Mesodermal cell (in vitro differentiated cells): ENCODE results near the gene RCAN1.

Experiments used
- H3K27ac ChIP-seq: 2 replicates; pipeline ENCODE4 v1.7.0; 2013; ENCODE audit warnings: mild to moderate bottlenecking, low read depth, low read length, moderate library complexity; ENCODE audit not compliant: severe bottlenecking
- H3K36me3 ChIP-seq: 2 replicates; pipeline ENCODE4 v1.7.1; 2013; ENCODE audit warnings: mild to moderate bottlenecking, low read length, moderate library complexity; ENCODE audit not compliant: control insufficient read depth, insufficient read depth
- H3K4me1 ChIP-seq: one replicate; pipeline ENCODE4 v1.7.1; 2013; ENCODE audit warnings: mild to moderate bottlenecking, low read length; ENCODE audit not compliant: insufficient read depth, control insufficient read depth, poor library complexity, severe bottlenecking
- H3K4me3 ChIP-seq: 2 replicates; pipeline ENCODE4 v1.7.0; 2013; ENCODE audit warnings: low read length, control low read depth, mild to moderate bottlenecking; ENCODE audit not compliant: insufficient read depth, poor library complexity, severe bottlenecking; ENCODE audit errors: extremely low read depth
- H3K9me3 ChIP-seq: 2 replicates; pipeline ENCODE4 v1.7.1; 2013; ENCODE audit warnings: mild to moderate bottlenecking, low read length, moderate library complexity; ENCODE audit not compliant: control insufficient read depth
- WGBS, 2 experiments: methylation state at CpG; one replicate each; pipeline ENCODE4 v1.1.5; 2013; ENCODE audit warnings: missing lambda C conversion rate in 2 of 2; ENCODE audit not compliant: insufficient coverage in 2 of 2; 5-methylcytosine and 5-hydroxymethylcytosine counted together

Gene RCAN1

GRCh38 chr21:34524646-34525601 lies 90.0 kb downstream of the RCAN1 start:
- 24 to 33% methylated on average over 27 to 29 of the region's 31 CpGs for WGBS, 2 experiments
- Histone ChIP-seq H3K4me1 (peaks cover 48% of the 10 kb centered on the region), H3K36me3 (peaks cover 40% of the 10 kb centered on the region), H3K27ac (peak overlapping the region; percentile 98), H3K9me3 (peaks cover 5% of the 10 kb centered on the region), H3K4me3 (peak overlapping the region; percentile 50)

GRCh38 chr21:34523019-34523555 lies 91.8 kb downstream of the RCAN1 start:
- H3K9me3 ChIP-seq, result no peaks in the 10 kb centered on the region
- no peak overlapping the region for H3K27ac ChIP-seq
- H3K4me1 ChIP-seq, result peaks cover 43% of the 10 kb centered on the region
- 92 to 100% methylated on average over 1 to 4 of the region's 7 CpGs for WGBS, 2 experiments
- H3K4me3 ChIP-seq, result no peak overlapping the region
- H3K36me3 ChIP-seq, result peaks cover 58% of the 10 kb centered on the region

- Histone ChIP-seq H3K4me3 (no peak overlapping the region), H3K36me3 (peaks cover 65% of the 10 kb centered on the region), H3K4me1 (peaks cover 39% of the 10 kb centered on the region), H3K9me3 (no peaks in the 10 kb centered on the region), H3K27ac (no peak overlapping the region)
- WGBS, 2 experiments, result 83% methylated on average over 4 to 5 of the region's 6 CpGs
Observed at GRCh38 chr21:34522284-34522683, 92.6 kb downstream of the RCAN1 start.

GRCh38 chr21:34521561-34521960 lies 93.4 kb downstream of the RCAN1 start:
- 95 to 97% methylated on average over 6 to 7 of the region's 7 CpGs for WGBS, 2 experiments
- Histone ChIP-seq H3K36me3 (peaks cover 72% of the 10 kb centered on the region), H3K4me1 (peaks cover 37% of the 10 kb centered on the region), H3K27ac (no peak overlapping the region), H3K9me3 (no peaks in the 10 kb centered on the region), H3K4me3 (no peak overlapping the region)

GRCh38 chr21:34520764-34521508 lies 94.0 kb downstream of the RCAN1 start:
- H3K4me3 ChIP-seq, result no peak overlapping the region
- WGBS, 2 experiments, result 87 to 91% methylated on average over 11 to 13 of the region's 20 CpGs
- no peak overlapping the region for H3K27ac ChIP-seq
- H3K4me1 ChIP-seq, result peaks cover 37% of the 10 kb centered on the region
- no peaks in the 10 kb centered on the region for H3K9me3 ChIP-seq
- H3K36me3 ChIP-seq, result peaks cover 78% of the 10 kb centered on the region

GRCh38 chr21:34520281-34520680 lies 94.6 kb downstream of the RCAN1 start:
- H3K9me3 ChIP-seq, result no peaks in the 10 kb centered on the region
- H3K36me3 ChIP-seq, result peaks cover 80% of the 10 kb centered on the region
- H3K4me1 ChIP-seq, result peaks cover 37% of the 10 kb centered on the region
- WGBS, 2 experiments, result 91% methylated on average over 4 of the region's 6 CpGs
- H3K27ac ChIP-seq, result no peak overlapping the region
- no peak overlapping the region for H3K4me3 ChIP-seq

GRCh38 chr21:34519694-34520093 lies 95.2 kb downstream of the RCAN1 start:
- peaks cover 32% of the 10 kb centered on the region for H3K4me1 ChIP-seq
- no peak overlapping the region for H3K4me3 ChIP-seq
- no peak overlapping the region for H3K27ac ChIP-seq
- peaks cover 80% of the 10 kb centered on the region for H3K36me3 ChIP-seq
- WGBS, 2 experiments, result 95 to 100% methylated on average over 2 to 6 of the region's 8 CpGs
- no peaks in the 10 kb centered on the region for H3K9me3 ChIP-seq

- H3K9me3 ChIP-seq, result no peaks in the 10 kb centered on the region
- 83 to 100% methylated on average over 1 to 3 of the region's 4 CpGs for WGBS, 2 experiments
- H3K4me3 ChIP-seq, result no peak overlapping the region
- H3K4me1 ChIP-seq, result peaks cover 26% of the 10 kb centered on the region
- peaks cover 77% of the 10 kb centered on the region for H3K36me3 ChIP-seq
- H3K27ac ChIP-seq, result no peak overlapping the region
Observed at GRCh38 chr21:34519016-34519415, 95.9 kb downstream of the RCAN1 start.

- Histone ChIP-seq H3K27ac (no peak overlapping the region), H3K4me1 (peaks cover 18% of the 10 kb centered on the region), H3K4me3 (no peak overlapping the region), H3K9me3 (no peaks in the 10 kb centered on the region), H3K36me3 (peaks cover 72% of the 10 kb centered on the region)
- 92 to 96% methylated on average over 4 to 5 of the region's 5 CpGs for WGBS, 2 experiments
Observed at GRCh38 chr21:34518301-34518700, 96.6 kb downstream of the RCAN1 start.

GRCh38 chr21:34517491-34518245 lies 97.2 kb downstream of the RCAN1 start:
- peaks cover 12% of the 10 kb centered on the region for H3K4me1 ChIP-seq
- no peaks in the 10 kb centered on the region for H3K9me3 ChIP-seq
- WGBS, 2 experiments, result 93 to 94% methylated on average over 18 of the region's 22 CpGs
- H3K36me3 ChIP-seq, result peaks cover 66% of the 10 kb centered on the region
- no peak overlapping the region for H3K4me3 ChIP-seq
- H3K27ac ChIP-seq, result no peak overlapping the region
